ENCODE results near the gene NCR2. TPM values are rescaled to one million over a fixed set of nuclear protein-coding genes. Genes with fewer than 3 reads are reported as not detected.

Gene NCR2
- total RNA-seq, 4 donors from 2014 or later, result not detected

Other genes starting within 250 kb of the NCR2 start
- gene TREML1, start 181.3 kb upstream of the NCR2 start, total RNA-seq, result not detected
- gene TREM2, start 172.5 kb upstream of the NCR2 start, total RNA-seq, result under 1 TPM in 2 of 4 donors, not detected in 2; 0.46 to 0.53 TPM
- gene TREML2, start 134.5 kb upstream of the NCR2 start, total RNA-seq, result under 1 TPM in 2 of 4 donors, not detected in 2; 0.09 to 0.10 TPM
- not detected for gene TREML4, start 107.3 kb upstream of the NCR2 start, total RNA-seq
- gene TREM1, start 48.9 kb upstream of the NCR2 start, total RNA-seq, result 1 to 10 TPM in 1 of 4 donors, under 1 TPM in 1, not detected in 2; 0.95 to 2.6 TPM
- gene FOXP4, start 210.8 kb downstream of the NCR2 start, total RNA-seq, result 10 to 100 TPM in 1 of 4 donors, 1 to 10 TPM in 3; 3.4 to 11.4 (median 6.5) TPM